Upper lobe of left lung (tissue), 4 donors: ENCODE measurements around the gene CTAGE9.

Experiments used
- EP300 ChIP-seq, 4 donors: sonication (generic); formaldehyde crosslinking; IDR thresholded peaks; one replicate each; pipeline ENCODE4 v1.5.1; 2017; ENCODE audit warnings: antibody characterized with exemption in 4 of 4, control low read depth in 2 of 4
- TF ChIP-seq, protein P1 (sequence below), 6 experiments: fragments of 450-650 bp in 4 of 6; fragments of 200-600 bp in 2 of 6; sonication (generic) in 2 of 6; IDR thresholded peaks; one replicate each; pipeline ENCODE4 v1.5.1; 2016 to 2019; ENCODE audit warnings: antibody characterized with exemption in 6 of 6

DNA sequence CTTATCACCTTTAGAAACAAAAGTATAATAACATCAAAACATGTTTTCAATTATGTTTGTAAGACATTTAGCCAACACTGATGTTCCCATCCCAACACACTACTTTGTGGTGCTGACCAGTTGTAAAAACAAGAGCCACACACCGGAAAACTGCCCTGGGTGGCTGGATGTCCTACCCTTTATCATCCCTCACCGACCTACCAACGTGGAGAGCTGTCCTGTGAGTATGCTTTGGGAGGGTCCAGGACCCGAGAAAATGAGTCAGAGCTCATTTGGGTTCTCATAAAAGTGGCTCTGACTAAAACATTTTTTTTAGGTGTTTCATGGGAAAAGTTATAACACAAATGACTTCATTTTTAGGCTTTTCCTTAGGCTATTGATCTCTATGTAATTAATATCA, 29.3 kb upstream of the CTAGE9 start:
- no peak for TF ChIP-seq EP300 (IDR thresholded peaks at IDR 0.05)
- TF ChIP-seq, protein P1, sequence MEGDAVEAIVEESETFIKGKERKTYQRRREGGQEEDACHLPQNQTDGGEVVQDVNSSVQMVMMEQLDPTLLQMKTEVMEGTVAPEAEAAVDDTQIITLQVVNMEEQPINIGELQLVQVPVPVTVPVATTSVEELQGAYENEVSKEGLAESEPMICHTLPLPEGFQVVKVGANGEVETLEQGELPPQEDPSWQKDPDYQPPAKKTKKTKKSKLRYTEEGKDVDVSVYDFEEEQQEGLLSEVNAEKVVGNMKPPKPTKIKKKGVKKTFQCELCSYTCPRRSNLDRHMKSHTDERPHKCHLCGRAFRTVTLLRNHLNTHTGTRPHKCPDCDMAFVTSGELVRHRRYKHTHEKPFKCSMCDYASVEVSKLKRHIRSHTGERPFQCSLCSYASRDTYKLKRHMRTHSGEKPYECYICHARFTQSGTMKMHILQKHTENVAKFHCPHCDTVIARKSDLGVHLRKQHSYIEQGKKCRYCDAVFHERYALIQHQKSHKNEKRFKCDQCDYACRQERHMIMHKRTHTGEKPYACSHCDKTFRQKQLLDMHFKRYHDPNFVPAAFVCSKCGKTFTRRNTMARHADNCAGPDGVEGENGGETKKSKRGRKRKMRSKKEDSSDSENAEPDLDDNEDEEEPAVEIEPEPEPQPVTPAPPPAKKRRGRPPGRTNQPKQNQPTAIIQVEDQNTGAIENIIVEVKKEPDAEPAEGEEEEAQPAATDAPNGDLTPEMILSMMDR (IDR thresholded peaks at IDR 0.05): no peak
